SU-DHL-6 (cell line): ENCODE measurements around the gene USP14.
A peak's percentile ranks its signal among the peaks of the same experiment; 100 is the strongest.
"Not testable (repeated sequence)": the region's sequence is repeated elsewhere in the genome, so short reads cannot be mapped to it uniquely, and the experiment has no call there.

Source experiments
- H2AFZ ChIP-seq: fragments of 200-600 bp; sonication (generic); 2 replicates; pipeline ENCODE4 v1.6.1; 2014; ENCODE audit warnings: low read depth, mild to moderate bottlenecking, moderate library complexity, mixed read lengths, antibody characterized with exemption, low read length; ENCODE audit not compliant: severe bottlenecking
- H3F3A ChIP-seq: fragments of 200-600 bp; shearing (Covaris generic); 2 replicates; pipeline ENCODE4 v1.6.0; 2016; ENCODE audit warnings: antibody characterized with exemption, mild to moderate bottlenecking; ENCODE audit not compliant: insufficient read depth
- H3K27ac ChIP-seq: fragments of 200-600 bp; sonication (generic); 2 replicates; pipeline ENCODE4 v1.5.1; 2016; ENCODE audit warnings: low read depth, mild to moderate bottlenecking, low read length, moderate library complexity, mixed read lengths
- H3K27me3 ChIP-seq: fragments of 200-600 bp; sonication (generic), shearing (Covaris generic); 2 replicates; pipeline ENCODE4 v1.6.0; 2014; ENCODE audit warnings: mild to moderate bottlenecking, low read length
- H3K36me3 ChIP-seq: fragments of 200-600 bp; sonication (generic); 2 replicates; pipeline ENCODE4 v1.6.1; 2014; ENCODE audit warnings: mild to moderate bottlenecking, low read length, mixed read lengths
- H3K4me2 ChIP-seq: fragments of 300-600, 200-600 bp; shearing (Covaris generic), sonication (generic); 2 replicates; pipeline ENCODE4 v1.6.0; 2014; ENCODE audit warnings: low read length, low read depth, mild to moderate bottlenecking; ENCODE audit not compliant: poor library complexity, severe bottlenecking
- H3K4me3 ChIP-seq: fragments of 200-600 bp; sonication (generic); 2 replicates; pipeline ENCODE4 v1.5.1; 2014; ENCODE audit warnings: antibody characterized with exemption, low read length, mild to moderate bottlenecking, mixed read lengths; ENCODE audit not compliant: insufficient read depth, poor library complexity, severe bottlenecking
- H3K79me2 ChIP-seq: fragments of 200-600 bp; sonication (generic); 2 replicates; pipeline ENCODE4 v1.6.1; 2014; ENCODE audit warnings: mild to moderate bottlenecking, low read length, moderate library complexity; ENCODE audit not compliant: insufficient read depth
- H3K9ac ChIP-seq: fragments of 200-600 bp; sonication (generic); 2 replicates; pipeline ENCODE4 v1.7.0; 2014; ENCODE audit warnings: mild to moderate bottlenecking, low read length
- H3K9me2 ChIP-seq: fragments of 200-600 bp; sonication (generic); replicated peaks from 2 replicates; pipeline ENCODE4 v1.6.1; 2014; ENCODE audit warnings: low read length; ENCODE audit not compliant: insufficient read depth
- H3K9me3 ChIP-seq: fragments of 200-600 bp; sonication (generic); 2 replicates; pipeline ENCODE4 v1.6.1; 2014; ENCODE audit warnings: low read length, mixed read lengths; ENCODE audit not compliant: insufficient read depth
- H4K20me1 ChIP-seq: fragments of 200-600 bp; sonication (generic); 2 replicates; pipeline ENCODE4 v1.6.1; 2014; ENCODE audit warnings: low read depth, mild to moderate bottlenecking, antibody characterized with exemption, low read length, moderate library complexity, mixed read lengths
- EZH2phosphoT487 ChIP-seq: fragments of 200-600 bp; sonication (generic), shearing (Covaris generic); conservative IDR thresholded peaks from 2 replicates; pipeline ENCODE4 v1.6.1; 2018; ENCODE audit warnings: mild to moderate bottlenecking, antibody characterized with exemption, low read length, moderate library complexity, mixed read lengths
- TF ChIP-seq, protein P1 (sequence below): fragments of 200-600 bp; sonication (generic); IDR thresholded peaks from one replicate; pipeline ENCODE4 v1.5.1; 2017; ENCODE audit warnings: antibody characterized with exemption, mild to moderate bottlenecking, low read length, moderate library complexity; ENCODE audit not compliant: insufficient read depth, poor library complexity, severe bottlenecking

USP14 gene

DNA sequence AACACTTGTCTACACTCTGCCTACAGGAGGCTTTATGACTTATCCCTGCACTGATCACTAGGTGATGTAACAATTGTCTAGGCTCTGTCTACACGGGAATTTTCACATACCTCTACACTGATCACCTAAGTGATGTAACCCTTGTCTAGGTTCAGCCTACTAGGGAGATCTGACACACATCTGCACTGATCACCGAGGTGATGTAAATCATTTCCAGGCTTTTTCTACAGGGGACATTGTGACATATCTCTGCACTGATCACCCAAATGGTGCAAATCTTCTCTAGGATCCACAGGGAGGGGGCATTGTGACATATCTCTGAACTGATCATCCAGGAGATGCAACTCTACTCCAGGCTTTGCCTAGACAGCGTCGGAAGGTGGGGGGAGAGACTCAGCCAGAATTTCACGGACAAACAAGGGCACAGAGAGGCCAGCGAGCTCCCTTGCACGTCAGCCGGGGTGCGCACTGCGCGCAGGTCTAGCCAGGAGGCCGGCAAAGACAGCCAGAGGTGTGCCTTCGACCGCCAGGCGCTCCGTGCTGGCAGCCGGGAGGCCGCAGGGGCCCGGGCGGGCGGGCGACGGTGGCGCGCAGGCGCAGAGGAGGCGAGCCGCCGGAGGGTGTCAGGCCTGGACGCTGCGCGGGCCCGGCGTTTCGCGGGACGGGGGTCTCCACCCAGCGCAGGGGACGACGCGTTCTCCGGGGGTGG is 46.9 kb upstream of the USP14 start:
- Histone ChIP-seq H3F3A (no peaks in the 10 kb centered on the region), H3K79me2 (no peaks in the 10 kb centered on the region), H3K27me3 (no peaks in the 10 kb centered on the region), H3K4me2 (peak overlapping the region; percentile 57), H3K36me3 (no peaks in the 10 kb centered on the region), H3K27ac (no peak overlapping the region), H4K20me1 (no peaks in the 10 kb centered on the region), H3K9me3 (no peaks in the 10 kb centered on the region), H3K4me3 (peak overlapping the region; percentile 34), H3K9ac (peak overlapping the region; percentile 48; the same call in 1 of the 2 replicates), H2AFZ (peak overlapping the region; percentile 94), H3K9me2 (no peaks in the 10 kb centered on the region)
- no peak for TF ChIP-seq EZH2phosphoT487
- TF ChIP-seq, protein P1, sequence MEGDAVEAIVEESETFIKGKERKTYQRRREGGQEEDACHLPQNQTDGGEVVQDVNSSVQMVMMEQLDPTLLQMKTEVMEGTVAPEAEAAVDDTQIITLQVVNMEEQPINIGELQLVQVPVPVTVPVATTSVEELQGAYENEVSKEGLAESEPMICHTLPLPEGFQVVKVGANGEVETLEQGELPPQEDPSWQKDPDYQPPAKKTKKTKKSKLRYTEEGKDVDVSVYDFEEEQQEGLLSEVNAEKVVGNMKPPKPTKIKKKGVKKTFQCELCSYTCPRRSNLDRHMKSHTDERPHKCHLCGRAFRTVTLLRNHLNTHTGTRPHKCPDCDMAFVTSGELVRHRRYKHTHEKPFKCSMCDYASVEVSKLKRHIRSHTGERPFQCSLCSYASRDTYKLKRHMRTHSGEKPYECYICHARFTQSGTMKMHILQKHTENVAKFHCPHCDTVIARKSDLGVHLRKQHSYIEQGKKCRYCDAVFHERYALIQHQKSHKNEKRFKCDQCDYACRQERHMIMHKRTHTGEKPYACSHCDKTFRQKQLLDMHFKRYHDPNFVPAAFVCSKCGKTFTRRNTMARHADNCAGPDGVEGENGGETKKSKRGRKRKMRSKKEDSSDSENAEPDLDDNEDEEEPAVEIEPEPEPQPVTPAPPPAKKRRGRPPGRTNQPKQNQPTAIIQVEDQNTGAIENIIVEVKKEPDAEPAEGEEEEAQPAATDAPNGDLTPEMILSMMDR: no peak

DNA sequence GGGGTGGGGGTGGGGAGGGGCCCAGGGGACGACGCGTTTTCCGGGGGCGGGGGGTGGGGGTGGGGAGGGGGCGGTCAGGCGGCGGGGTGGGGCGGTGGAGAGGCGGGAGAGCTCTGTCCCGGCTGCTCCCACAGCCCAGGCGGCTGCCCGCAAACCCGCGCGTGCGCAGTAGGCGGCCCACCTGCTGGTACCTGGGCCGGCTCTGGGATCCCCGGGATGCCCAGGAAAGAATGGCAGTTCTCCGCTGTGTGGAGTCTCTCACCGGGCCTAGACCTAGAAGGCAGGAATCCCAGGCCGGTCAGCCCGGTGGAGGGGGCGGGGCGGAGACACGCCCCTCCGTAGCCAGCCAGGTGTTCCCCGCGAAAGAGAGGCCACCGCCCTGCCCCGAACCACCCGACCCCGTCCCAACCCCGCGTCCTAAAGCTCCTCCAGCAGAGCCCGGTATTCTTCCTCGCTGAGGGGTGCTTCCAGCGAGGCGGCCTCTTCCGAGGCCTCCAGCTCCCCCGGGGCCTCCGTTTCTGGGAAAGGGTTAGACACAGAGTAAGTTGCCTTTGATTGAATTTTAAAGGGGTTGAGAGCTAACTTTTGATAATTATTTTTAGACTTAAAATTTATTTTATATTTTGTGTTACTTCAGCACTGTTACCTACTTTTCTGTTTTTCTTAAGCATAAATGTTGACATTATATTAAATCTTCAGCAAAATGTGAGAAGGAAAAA is 46.2 kb upstream of the USP14 start:
- H3K27ac ChIP-seq, H2AFZ ChIP-seq: not testable (repeated sequence)

DNA sequence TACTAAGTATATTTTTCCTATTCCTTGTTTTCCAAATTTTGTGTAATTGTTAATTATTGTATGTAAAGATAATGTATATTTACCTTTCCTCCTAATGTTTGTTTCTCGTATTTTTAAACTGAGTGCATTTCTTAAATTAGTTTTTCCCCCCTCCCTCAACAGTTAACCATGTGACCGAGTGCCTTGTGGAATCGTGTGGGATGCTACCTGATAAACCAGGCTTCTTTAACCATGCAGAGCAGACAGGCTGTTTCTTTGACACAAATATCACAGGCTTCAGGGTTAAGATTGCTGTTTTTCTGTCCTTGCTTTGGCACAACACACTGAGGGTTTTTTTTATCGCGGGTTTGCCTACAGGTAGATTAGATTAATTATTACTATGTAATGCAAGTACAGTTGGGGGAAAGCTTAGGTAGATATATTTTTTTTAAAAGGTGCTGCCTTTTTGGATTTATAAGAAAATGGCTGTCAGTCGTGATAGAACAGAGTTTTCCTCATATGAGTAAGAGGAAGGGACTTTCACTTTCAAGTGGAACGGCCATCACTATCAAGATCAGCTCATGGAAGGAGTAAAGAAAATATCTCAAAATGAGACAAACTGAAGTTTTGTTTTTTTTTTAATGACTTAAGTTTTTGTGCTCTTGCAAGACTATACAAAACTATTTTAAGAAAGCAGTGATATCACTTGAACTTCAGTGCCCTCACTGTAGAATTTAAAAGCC is 37.7 kb upstream of the USP14 start:
- H2AFZ ChIP-seq, H3K9me3 ChIP-seq: not testable (repeated sequence)

More for the DNA sequence above, 46.2 kb upstream of the USP14 start:
- not testable (repeated sequence) for H3F3A ChIP-seq, H3K36me3 ChIP-seq, H3K9me3 ChIP-seq, H3K4me3 ChIP-seq, H3K4me2 ChIP-seq, H3K9ac ChIP-seq, H3K27me3 ChIP-seq, H3K79me2 ChIP-seq, H3K9me2 ChIP-seq, H4K20me1 ChIP-seq

DNA sequence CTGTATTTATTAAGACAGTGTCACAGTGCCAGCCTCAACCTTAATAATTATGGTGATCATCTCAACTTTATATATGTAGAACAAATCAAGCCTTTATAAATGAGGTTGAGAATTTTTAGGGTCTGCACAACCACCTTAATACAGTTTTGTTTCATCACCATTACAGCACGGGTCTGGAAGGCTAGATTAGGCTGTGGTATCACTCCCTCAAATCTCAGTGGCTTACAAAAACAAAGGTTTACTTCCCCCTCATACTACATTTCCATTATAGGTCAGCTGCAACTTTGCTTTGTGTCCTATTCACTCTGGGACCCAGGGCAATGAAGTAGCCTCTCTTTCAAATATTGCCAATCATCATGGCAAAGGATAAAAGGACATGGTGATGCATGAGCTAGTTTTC is 23.3 kb upstream of the USP14 start:
- no peaks in the 10 kb centered on the region for H3K9me2 ChIP-seq
- no peaks in the 10 kb centered on the region for H3F3A ChIP-seq
- no peak for TF ChIP-seq EZH2phosphoT487
- TF ChIP-seq, protein P1: no peak
- no peaks in the 10 kb centered on the region for H3K79me2 ChIP-seq
- no peaks in the 10 kb centered on the region for H3K9me3 ChIP-seq
- H4K20me1 ChIP-seq: no peaks in the 10 kb centered on the region
- H3K36me3 ChIP-seq: no peaks in the 10 kb centered on the region
- H3K27me3 ChIP-seq: no peaks in the 10 kb centered on the region
- H3K27ac ChIP-seq: no peak overlapping the region
- H2AFZ ChIP-seq: no peak overlapping the region
- no peak overlapping the region for H3K4me2 ChIP-seq
- no peak overlapping the region for H3K9ac ChIP-seq
- H3K4me3 ChIP-seq: no peak overlapping the region

More for the DNA sequence above, 37.7 kb upstream of the USP14 start:
- H3K4me3 ChIP-seq, H4K20me1 ChIP-seq, H3K4me2 ChIP-seq, H3K79me2 ChIP-seq, H3K9me2 ChIP-seq, H3K36me3 ChIP-seq, H3K27ac ChIP-seq, H3K27me3 ChIP-seq, H3K9ac ChIP-seq, H3F3A ChIP-seq: not testable (repeated sequence)
